Measurements from ENCODE around the gene KCNK17. TPM values are rescaled to one million over a fixed set of nuclear protein-coding genes. Genes with fewer than 3 reads are reported as not detected.

Gene KCNK17
- total and polyA plus RNA-seq, 9 of the 15 experiments (the other 6 are each of a cell fraction or from before 2014, with no cell fraction given) = not detected

DNA sequence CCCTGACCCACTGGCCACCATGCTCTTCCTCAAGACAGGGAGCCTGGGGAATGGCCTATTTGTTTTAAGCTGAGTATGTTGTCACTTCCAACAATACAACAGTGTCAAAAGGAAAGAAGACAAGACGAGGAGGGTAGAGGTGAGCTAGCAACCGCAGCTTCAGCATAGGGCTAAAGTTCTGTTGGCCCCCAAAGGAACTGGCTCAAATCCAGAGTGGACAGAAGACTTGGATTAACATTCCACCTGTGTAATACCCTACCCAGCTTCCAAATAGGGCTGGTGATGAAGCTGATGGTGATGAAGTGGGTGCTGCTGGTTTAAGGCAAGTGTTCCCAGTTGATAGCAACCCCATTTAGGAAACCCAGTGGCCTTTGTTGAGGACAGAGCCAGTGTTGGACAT lies 53.3 kb downstream of the KCNK17 start:
- no TSS peak for BruUV-seq (replicated peaks)
- Histone ChIP-seq H3K79me2 (ENCODE audit: control insufficient read depth, insufficient read depth, low read length) (no peaks in the 10 kb centered on the region), H3K4me2 (ENCODE audit: insufficient read depth, low read length) (no peak overlapping the region), H3K4me1 (replicated peaks in 1 of 2; ENCODE audit: control insufficient read depth in 2 of 2, insufficient read depth in 2 of 2, low read length in 2 of 2) (no peaks in the 10 kb centered on the region), H3K9me3 (replicated peaks; ENCODE audit: control insufficient read depth, insufficient read depth, low read depth, low read length) (no peaks in the 10 kb centered on the region), H3K4me3 (no peak overlapping the region), H3K27me3 (ENCODE audit: control insufficient read depth in 2 of 2, insufficient read depth in 2 of 2, low read length in 2 of 2) (peaks cover 38 to 58% of the 10 kb centered on the region in 2 experiments), H2AFZ (ENCODE audit: low read depth, low read length) (no peak overlapping the region), H3K9ac (ENCODE audit: insufficient read depth in 1 of 2, low read depth in 2 of 2, low read length in 2 of 2) (no peak overlapping the region), H3K27ac (ENCODE audit: extremely low read depth, low read depth, low read length) (no peak overlapping the region), H3K9me1 (ENCODE audit: control insufficient read depth, insufficient read depth, low read length) (no peaks in the 10 kb centered on the region), H3K36me3 (ENCODE audit: control insufficient read depth, insufficient read depth, low read length) (no peaks in the 10 kb centered on the region), H4K20me1 (replicated peaks; ENCODE audit: control insufficient read depth, insufficient read depth, low read length) (no peaks in the 10 kb centered on the region)
- POLR2A ChIA-PET = interaction anchor here (0.6 kb wide), 2 partner anchors 14 to 182 kb away, joined by 3 read pairs; no protein-coding TSS in a partner anchor
- in situ Hi-C loops (cut with MboI) = no loop called here
- TF ChIP-seq MTF1 (CRISPR knock-in tag; IDR thresholded peaks at IDR 0.05; ENCODE audit: borderline replicate concordance) = no peak
- TF ChIP-seq, protein P1, sequence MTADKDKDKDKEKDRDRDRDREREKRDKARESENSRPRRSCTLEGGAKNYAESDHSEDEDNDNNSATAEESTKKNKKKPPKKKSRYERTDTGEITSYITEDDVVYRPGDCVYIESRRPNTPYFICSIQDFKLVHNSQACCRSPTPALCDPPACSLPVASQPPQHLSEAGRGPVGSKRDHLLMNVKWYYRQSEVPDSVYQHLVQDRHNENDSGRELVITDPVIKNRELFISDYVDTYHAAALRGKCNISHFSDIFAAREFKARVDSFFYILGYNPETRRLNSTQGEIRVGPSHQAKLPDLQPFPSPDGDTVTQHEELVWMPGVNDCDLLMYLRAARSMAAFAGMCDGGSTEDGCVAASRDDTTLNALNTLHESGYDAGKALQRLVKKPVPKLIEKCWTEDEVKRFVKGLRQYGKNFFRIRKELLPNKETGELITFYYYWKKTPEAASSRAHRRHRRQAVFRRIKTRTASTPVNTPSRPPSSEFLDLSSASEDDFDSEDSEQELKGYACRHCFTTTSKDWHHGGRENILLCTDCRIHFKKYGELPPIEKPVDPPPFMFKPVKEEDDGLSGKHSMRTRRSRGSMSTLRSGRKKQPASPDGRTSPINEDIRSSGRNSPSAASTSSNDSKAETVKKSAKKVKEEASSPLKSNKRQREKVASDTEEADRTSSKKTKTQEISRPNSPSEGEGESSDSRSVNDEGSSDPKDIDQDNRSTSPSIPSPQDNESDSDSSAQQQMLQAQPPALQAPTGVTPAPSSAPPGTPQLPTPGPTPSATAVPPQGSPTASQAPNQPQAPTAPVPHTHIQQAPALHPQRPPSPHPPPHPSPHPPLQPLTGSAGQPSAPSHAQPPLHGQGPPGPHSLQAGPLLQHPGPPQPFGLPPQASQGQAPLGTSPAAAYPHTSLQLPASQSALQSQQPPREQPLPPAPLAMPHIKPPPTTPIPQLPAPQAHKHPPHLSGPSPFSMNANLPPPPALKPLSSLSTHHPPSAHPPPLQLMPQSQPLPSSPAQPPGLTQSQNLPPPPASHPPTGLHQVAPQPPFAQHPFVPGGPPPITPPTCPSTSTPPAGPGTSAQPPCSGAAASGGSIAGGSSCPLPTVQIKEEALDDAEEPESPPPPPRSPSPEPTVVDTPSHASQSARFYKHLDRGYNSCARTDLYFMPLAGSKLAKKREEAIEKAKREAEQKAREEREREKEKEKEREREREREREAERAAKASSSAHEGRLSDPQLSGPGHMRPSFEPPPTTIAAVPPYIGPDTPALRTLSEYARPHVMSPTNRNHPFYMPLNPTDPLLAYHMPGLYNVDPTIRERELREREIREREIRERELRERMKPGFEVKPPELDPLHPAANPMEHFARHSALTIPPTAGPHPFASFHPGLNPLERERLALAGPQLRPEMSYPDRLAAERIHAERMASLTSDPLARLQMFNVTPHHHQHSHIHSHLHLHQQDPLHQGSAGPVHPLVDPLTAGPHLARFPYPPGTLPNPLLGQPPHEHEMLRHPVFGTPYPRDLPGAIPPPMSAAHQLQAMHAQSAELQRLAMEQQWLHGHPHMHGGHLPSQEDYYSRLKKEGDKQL (CRISPR knock-in tag; IDR thresholded peaks at IDR 0.05; ENCODE audit: borderline replicate concordance) = no peak
- TF ChIP-seq, protein P2, sequence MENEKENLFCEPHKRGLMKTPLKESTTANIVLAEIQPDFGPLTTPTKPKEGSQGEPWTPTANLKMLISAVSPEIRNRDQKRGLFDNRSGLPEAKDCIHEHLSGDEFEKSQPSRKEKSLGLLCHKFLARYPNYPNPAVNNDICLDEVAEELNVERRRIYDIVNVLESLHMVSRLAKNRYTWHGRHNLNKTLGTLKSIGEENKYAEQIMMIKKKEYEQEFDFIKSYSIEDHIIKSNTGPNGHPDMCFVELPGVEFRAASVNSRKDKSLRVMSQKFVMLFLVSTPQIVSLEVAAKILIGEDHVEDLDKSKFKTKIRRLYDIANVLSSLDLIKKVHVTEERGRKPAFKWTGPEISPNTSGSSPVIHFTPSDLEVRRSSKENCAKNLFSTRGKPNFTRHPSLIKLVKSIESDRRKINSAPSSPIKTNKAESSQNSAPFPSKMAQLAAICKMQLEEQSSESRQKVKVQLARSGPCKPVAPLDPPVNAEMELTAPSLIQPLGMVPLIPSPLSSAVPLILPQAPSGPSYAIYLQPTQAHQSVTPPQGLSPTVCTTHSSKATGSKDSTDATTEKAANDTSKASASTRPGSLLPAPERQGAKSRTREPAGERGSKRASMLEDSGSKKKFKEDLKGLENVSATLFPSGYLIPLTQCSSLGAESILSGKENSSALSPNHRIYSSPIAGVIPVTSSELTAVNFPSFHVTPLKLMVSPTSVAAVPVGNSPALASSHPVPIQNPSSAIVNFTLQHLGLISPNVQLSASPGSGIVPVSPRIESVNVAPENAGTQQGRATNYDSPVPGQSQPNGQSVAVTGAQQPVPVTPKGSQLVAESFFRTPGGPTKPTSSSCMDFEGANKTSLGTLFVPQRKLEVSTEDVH (IDR thresholded peaks at IDR 0.05; ENCODE audit: low read depth, partially characterized antibody) = no peak
- TF ChIP-seq NCOA1 (IDR thresholded peaks at IDR 0.05; ENCODE audit: low read depth) = no peak
- TF ChIP-seq SPI1 (IDR thresholded peaks at IDR 0.05; ENCODE audit: borderline replicate concordance, low read depth, low read length) = no peak
- TF ChIP-seq KHSRP (IDR thresholded peaks at IDR 0.05) = no peak
- TF ChIP-seq SMARCE1 (IDR thresholded peaks at IDR 0.05) = no peak
- TF ChIP-seq, protein P3, sequence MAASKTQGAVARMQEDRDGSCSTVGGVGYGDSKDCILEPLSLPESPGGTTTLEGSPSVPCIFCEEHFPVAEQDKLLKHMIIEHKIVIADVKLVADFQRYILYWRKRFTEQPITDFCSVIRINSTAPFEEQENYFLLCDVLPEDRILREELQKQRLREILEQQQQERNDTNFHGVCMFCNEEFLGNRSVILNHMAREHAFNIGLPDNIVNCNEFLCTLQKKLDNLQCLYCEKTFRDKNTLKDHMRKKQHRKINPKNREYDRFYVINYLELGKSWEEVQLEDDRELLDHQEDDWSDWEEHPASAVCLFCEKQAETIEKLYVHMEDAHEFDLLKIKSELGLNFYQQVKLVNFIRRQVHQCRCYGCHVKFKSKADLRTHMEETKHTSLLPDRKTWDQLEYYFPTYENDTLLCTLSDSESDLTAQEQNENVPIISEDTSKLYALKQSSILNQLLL (CRISPR knock-in tag; IDR thresholded peaks at IDR 0.05; ENCODE audit: borderline replicate concordance) = no peak
- ATAC-seq (no peak), DNase-seq (ENCODE audit: extremely low read depth in 1 of 4, low spot score in 3 of 4) (no peak), FAIRE-seq (no peak)
- WGBS (ENCODE audit: insufficient coverage, low coverage, missing lambda C conversion rate) = 0% methylated on average over 2 of the region's 2 CpGs
- CTCF ChIA-PET (ENCODE audit: low intra/inter-chr PET ratio) = no interaction called here
- intact Hi-C loops (cut with micrococcal nuclease) = no loop called here

Data from K562 (cell line).